ENCODE results near the gene KIRREL3. TPM values are rescaled to one million over a fixed set of nuclear protein-coding genes. Genes with fewer than 3 reads are reported as not detected.

KIRREL3 gene
- total and polyA plus RNA-seq, 2 donors (not counting 3 experiments of a cell fraction or from before 2014, with no cell fraction given): not detected

DNA sequence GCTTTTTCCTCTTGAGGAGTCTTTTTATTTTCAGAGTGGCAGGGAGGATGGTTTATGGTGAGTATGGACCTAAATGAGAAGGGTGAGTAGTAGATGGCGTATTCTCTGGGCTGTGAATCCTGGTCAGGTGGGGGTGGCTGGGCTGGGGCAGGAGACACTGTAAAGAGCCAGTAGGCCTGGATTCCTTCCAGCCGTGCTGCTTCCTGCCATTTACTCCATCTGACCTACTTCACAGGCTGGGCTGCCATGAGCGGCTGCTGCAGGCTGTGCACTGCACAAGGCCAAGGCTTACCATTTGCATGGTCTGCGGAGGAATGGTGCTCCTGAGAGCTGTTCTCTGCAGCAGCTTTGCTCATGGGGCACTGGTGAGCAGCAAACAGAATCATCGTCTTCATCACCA lies 297.6 kb downstream of the KIRREL3 start:
- no TSS peak for BruUV-seq (replicated peaks)
- TF ChIP-seq, protein P1, sequence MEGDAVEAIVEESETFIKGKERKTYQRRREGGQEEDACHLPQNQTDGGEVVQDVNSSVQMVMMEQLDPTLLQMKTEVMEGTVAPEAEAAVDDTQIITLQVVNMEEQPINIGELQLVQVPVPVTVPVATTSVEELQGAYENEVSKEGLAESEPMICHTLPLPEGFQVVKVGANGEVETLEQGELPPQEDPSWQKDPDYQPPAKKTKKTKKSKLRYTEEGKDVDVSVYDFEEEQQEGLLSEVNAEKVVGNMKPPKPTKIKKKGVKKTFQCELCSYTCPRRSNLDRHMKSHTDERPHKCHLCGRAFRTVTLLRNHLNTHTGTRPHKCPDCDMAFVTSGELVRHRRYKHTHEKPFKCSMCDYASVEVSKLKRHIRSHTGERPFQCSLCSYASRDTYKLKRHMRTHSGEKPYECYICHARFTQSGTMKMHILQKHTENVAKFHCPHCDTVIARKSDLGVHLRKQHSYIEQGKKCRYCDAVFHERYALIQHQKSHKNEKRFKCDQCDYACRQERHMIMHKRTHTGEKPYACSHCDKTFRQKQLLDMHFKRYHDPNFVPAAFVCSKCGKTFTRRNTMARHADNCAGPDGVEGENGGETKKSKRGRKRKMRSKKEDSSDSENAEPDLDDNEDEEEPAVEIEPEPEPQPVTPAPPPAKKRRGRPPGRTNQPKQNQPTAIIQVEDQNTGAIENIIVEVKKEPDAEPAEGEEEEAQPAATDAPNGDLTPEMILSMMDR (IDR thresholded peaks at IDR 0.05; ENCODE audit: extremely low read depth in 1 of 2, insufficient read depth in 1 of 2, low read depth in 1 of 2, low read length in 2 of 2): no peak
- TF ChIP-seq FOS (IDR thresholded peaks at IDR 0.05; ENCODE audit: borderline replicate concordance, insufficient read depth, low read length) (no peak), POLR2A (IDR thresholded peaks at IDR 0.05; ENCODE audit: low read depth, low read length) (no peak), EZH2 (IDR thresholded peaks at IDR 0.05; ENCODE audit: borderline replicate concordance, low read depth, low read length, severe bottlenecking) (no peak), JUN (IDR thresholded peaks at IDR 0.05; ENCODE audit: borderline replicate concordance, insufficient read depth, insufficient read length, low read depth) (no peak), POLR2AphosphoS5 (IDR thresholded peaks at IDR 0.05; ENCODE audit: insufficient read depth, low read depth, low read length) (no peak), GATA2 (IDR thresholded peaks at IDR 0.05; ENCODE audit: insufficient read depth, insufficient read length, low read depth, low read length) (no peak)
- TF ChIP-seq, protein P2, sequence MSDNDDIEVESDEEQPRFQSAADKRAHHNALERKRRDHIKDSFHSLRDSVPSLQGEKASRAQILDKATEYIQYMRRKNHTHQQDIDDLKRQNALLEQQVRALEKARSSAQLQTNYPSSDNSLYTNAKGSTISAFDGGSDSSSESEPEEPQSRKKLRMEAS (IDR thresholded peaks at IDR 0.05; ENCODE audit: insufficient read depth, insufficient read length): no peak

More for the DNA sequence above, 297.6 kb downstream of the KIRREL3 start:
- POLR2A ChIA-PET: no interaction called here
- Histone ChIP-seq H3K4me1 (ENCODE audit: control insufficient read depth, extremely low read depth, insufficient read depth, low read length) (no peaks in the 10 kb centered on the region), H3K9ac (replicated peaks; ENCODE audit: extremely low read depth, insufficient read depth, low read length) (no peak overlapping the region), H3K36me3 (ENCODE audit: control insufficient read depth in 2 of 2, extremely low read depth in 1 of 2, insufficient read depth in 2 of 2, low read length in 2 of 2) (no peaks in the 10 kb centered on the region), H4K20me1 (replicated peaks; ENCODE audit: control insufficient read depth, extremely low read depth, insufficient read depth, low read length) (no peaks in the 10 kb centered on the region), H3K27me3 (ENCODE audit: control insufficient read depth in 2 of 2, insufficient read depth in 2 of 2, low read length in 2 of 2) (no peaks in the 10 kb centered on the region), H3K9me3 (replicated peaks; ENCODE audit: control insufficient read depth, insufficient read depth, low read length) (no peaks in the 10 kb centered on the region), H2AFZ (ENCODE audit: low read depth, low read length) (no peak overlapping the region), H3K4me3 (replicated peaks in 1 of 3; ENCODE audit: insufficient read depth in 1 of 3, low read depth in 1 of 3, low read length in 3 of 3) (no peak overlapping the region), H3K9me1 (replicated peaks; ENCODE audit: control insufficient read depth, extremely low read depth, insufficient read depth, low read length) (no peaks in the 10 kb centered on the region), H3K79me2 (ENCODE audit: control insufficient read depth, insufficient read depth, low read length) (no peaks in the 10 kb centered on the region), H3K27ac (ENCODE audit: insufficient read depth, low read depth, low read length) (no peak overlapping the region), H3K4me2 (ENCODE audit: insufficient read depth, low read length) (no peak overlapping the region)
- CTCF ChIA-PET: no interaction called here
- FAIRE-seq (no peak), DNase-seq (ENCODE audit: low read depth, low spot score) (no peak)
- dilution Hi-C loops (cut with MboI; ENCODE audit: extremely low pct_ligation_motif_present, low sequenced_read_pairs): no loop called here
- intact Hi-C loops (cut with micrococcal nuclease): no loop called here

Measured in endothelial cell of umbilical vein (primary cell).